ENCODE results near the gene CBX2. TPM values are rescaled to one million over a fixed set of nuclear protein-coding genes. Genes with fewer than 3 reads are reported as not detected.

CBX2 gene
- total RNA-seq, 1 donor from 2014 or later: 2.6 TPM

- Histone ChIP-seq H3K4me3 (no peak overlapping the region), H3K9me3 (replicated peaks) (no peaks in the 10 kb centered on the region), H3K27me3 (ENCODE audit: low read depth) (peaks cover 75% of the 10 kb centered on the region), H3K27ac (replicated peaks) (no peak overlapping the region), H3K36me3 (no peaks in the 10 kb centered on the region), H3K4me1 (peaks cover 9% of the 10 kb centered on the region)
- TF ChIP-seq CTCF (IDR thresholded peaks at IDR 0.05; ENCODE audit: borderline replicate concordance): no peak
- intact Hi-C loops (cut with micrococcal nuclease): no loop called here
- DNase-seq: no peak
Measured at GRCh38 chr17:79740413-79740812, 37.5 kb upstream of the CBX2 start.

GRCh38 chr17:79741401-79741750 lies 36.6 kb upstream of the CBX2 start:
- no peak for DNase-seq
- no peaks in the 10 kb centered on the region for H3K36me3 ChIP-seq
- TF ChIP-seq CTCF (IDR thresholded peaks at IDR 0.05; ENCODE audit: borderline replicate concordance): no peak
- H3K4me3 ChIP-seq: peak overlapping the region; percentile 43
- intact Hi-C loops (cut with micrococcal nuclease): no loop called here
- peaks cover 84% of the 10 kb centered on the region for H3K27me3 ChIP-seq (ENCODE audit: low read depth)
- peaks cover 11% of the 10 kb centered on the region for H3K4me1 ChIP-seq
- no peaks in the 10 kb centered on the region for H3K9me3 ChIP-seq (replicated peaks)
- H3K27ac ChIP-seq (replicated peaks): no peak overlapping the region

- intact Hi-C loops (cut with micrococcal nuclease): no loop called here
- peaks cover 17% of the 10 kb centered on the region for H3K4me1 ChIP-seq
- no peaks in the 10 kb centered on the region for H3K36me3 ChIP-seq
- TF ChIP-seq CTCF (IDR thresholded peaks at IDR 0.05; ENCODE audit: borderline replicate concordance): peak; percentile 97
- peak overlapping the region; percentile 43 for H3K4me3 ChIP-seq
- no peaks in the 10 kb centered on the region for H3K9me3 ChIP-seq (replicated peaks)
- H3K27me3 ChIP-seq (ENCODE audit: low read depth): peaks cover 85% of the 10 kb centered on the region
- no peak overlapping the region for H3K27ac ChIP-seq (replicated peaks)
- peak; percentile 71 for DNase-seq
Measured at GRCh38 chr17:79741751-79742588, 36.0 kb upstream of the CBX2 start.

GRCh38 chr17:79742589-79742918 lies 35.4 kb upstream of the CBX2 start:
- Histone ChIP-seq H3K4me1 (peaks cover 23% of the 10 kb centered on the region), H3K36me3 (no peaks in the 10 kb centered on the region), H3K9me3 (replicated peaks) (no peaks in the 10 kb centered on the region), H3K27me3 (ENCODE audit: low read depth) (peaks cover 85% of the 10 kb centered on the region), H3K4me3 (no peak overlapping the region), H3K27ac (replicated peaks) (no peak overlapping the region)
- no peak for TF ChIP-seq CTCF (IDR thresholded peaks at IDR 0.05; ENCODE audit: borderline replicate concordance)
- intact Hi-C loops (cut with micrococcal nuclease): no loop called here
- no peak for DNase-seq

- peaks cover 85% of the 10 kb centered on the region for H3K27me3 ChIP-seq (ENCODE audit: low read depth)
- no peaks in the 10 kb centered on the region for H3K36me3 ChIP-seq
- no peaks in the 10 kb centered on the region for H3K9me3 ChIP-seq (replicated peaks)
- H3K4me1 ChIP-seq: peaks cover 27% of the 10 kb centered on the region
- TF ChIP-seq CTCF (IDR thresholded peaks at IDR 0.05; ENCODE audit: borderline replicate concordance): no peak
- H3K4me3 ChIP-seq: no peak overlapping the region
- intact Hi-C loops (cut with micrococcal nuclease): no loop called here
- DNase-seq: no peak
- no peak overlapping the region for H3K27ac ChIP-seq (replicated peaks)
Measured at GRCh38 chr17:79742951-79743476, 34.9 kb upstream of the CBX2 start.

Measured in left ventricle myocardium inferior (tissue), 1 donor.